ENCODE measurements around the gene PSMD13.

PSMD13 gene

GRCh38 chr11:270451-271318 lies 33.9 kb downstream of the PSMD13 start:
- no peak for DNase-seq (ENCODE audit: low read depth in 2 of 3, low spot score in 2 of 3)

GRCh38 chr11:271319-271715 lies 34.5 kb downstream of the PSMD13 start:
- DNase-seq (ENCODE audit: low read depth in 2 of 3, low spot score in 2 of 3) = no peak

GRCh38 chr11:272195-272930 lies 35.6 kb downstream of the PSMD13 start:
- no peak for DNase-seq (ENCODE audit: low read depth in 2 of 3, low spot score in 2 of 3)

- no peak for DNase-seq (ENCODE audit: low read depth in 2 of 3, low spot score in 2 of 3)
Observed at GRCh38 chr11:272931-273198, 36.1 kb downstream of the PSMD13 start.

- DNase-seq (ENCODE audit: low read depth in 2 of 3, low spot score in 2 of 3) = no peak
Observed at GRCh38 chr11:276219-276618, 39.4 kb downstream of the PSMD13 start.

GRCh38 chr11:278001-278951 lies 41.5 kb downstream of the PSMD13 start, which contains the start of gene NLRP6:
Gene NLRP6 (plus strand): TSS chr11:278407. CDS start chr11:278570, 163 bp downstream.
- DNase-seq (ENCODE audit: low read depth in 2 of 3, low spot score in 2 of 3) = no peak

GRCh38 chr11:279040-279965 lies 42.5 kb downstream of the PSMD13 start:
- no peak for DNase-seq (ENCODE audit: low read depth in 2 of 3, low spot score in 2 of 3)

- no peak for DNase-seq (ENCODE audit: low read depth in 2 of 3, low spot score in 2 of 3)
Observed at GRCh38 chr11:279966-280705, 43.4 kb downstream of the PSMD13 start.

- no peak for DNase-seq (ENCODE audit: low read depth in 2 of 3, low spot score in 2 of 3)
Observed at GRCh38 chr11:280706-281485, 44.1 kb downstream of the PSMD13 start.

- no peak for DNase-seq (ENCODE audit: low read depth in 2 of 3, low spot score in 2 of 3)
Observed at GRCh38 chr11:281486-282161, 44.8 kb downstream of the PSMD13 start.

GRCh38 chr11:282171-282570 lies 45.4 kb downstream of the PSMD13 start:
- no peak for DNase-seq (ENCODE audit: low read depth in 2 of 3, low spot score in 2 of 3)

- no peak for DNase-seq (ENCODE audit: low read depth in 2 of 3, low spot score in 2 of 3)
Observed at GRCh38 chr11:282630-283360, 46.0 kb downstream of the PSMD13 start.

GRCh38 chr11:283405-284104 lies 46.8 kb downstream of the PSMD13 start:
- DNase-seq (ENCODE audit: low read depth in 2 of 3, low spot score in 2 of 3) = no peak

GRCh38 chr11:284105-285020 lies 47.6 kb downstream of the PSMD13 start:
- no peak for DNase-seq (ENCODE audit: low read depth in 2 of 3, low spot score in 2 of 3)

- no peak for DNase-seq (ENCODE audit: low read depth in 2 of 3, low spot score in 2 of 3)
Observed at GRCh38 chr11:285021-285893, 48.5 kb downstream of the PSMD13 start.

Data from activated CD8-positive, alpha-beta memory T cell treated with anti-CD3 and anti-CD28 coated beads for 48 hours (primary cell).